ENCODE results near the gene SLC8A1.

Gene SLC8A1

GRCh38 chr2:40261042-40261441 is 190.8 kb downstream of the SLC8A1 start:
- DNase-seq = no peak

DNA sequence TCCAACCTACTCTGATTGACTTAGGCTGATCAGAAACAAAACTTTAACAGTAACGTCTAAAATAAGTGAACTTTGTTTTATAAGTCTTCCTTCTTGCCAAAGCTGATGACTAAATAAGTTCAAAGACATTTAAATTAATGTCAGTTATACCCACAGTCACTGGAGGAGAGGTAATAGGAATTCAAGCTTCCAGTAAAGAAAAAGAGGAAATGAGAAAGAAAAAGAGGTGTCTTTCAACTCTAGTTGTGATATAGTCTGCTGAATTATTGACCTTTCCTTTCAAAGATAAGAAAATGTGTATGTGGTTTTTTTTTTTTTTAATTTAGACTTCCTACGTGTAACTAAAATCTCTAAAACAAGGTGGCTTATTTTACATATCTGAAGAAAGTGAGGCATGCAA is 191.5 kb downstream of the SLC8A1 start:
- DNase-seq = no peak

GRCh38 chr2:40259900-40260299 is 192.0 kb downstream of the SLC8A1 start:
- no peak for DNase-seq

DNA sequence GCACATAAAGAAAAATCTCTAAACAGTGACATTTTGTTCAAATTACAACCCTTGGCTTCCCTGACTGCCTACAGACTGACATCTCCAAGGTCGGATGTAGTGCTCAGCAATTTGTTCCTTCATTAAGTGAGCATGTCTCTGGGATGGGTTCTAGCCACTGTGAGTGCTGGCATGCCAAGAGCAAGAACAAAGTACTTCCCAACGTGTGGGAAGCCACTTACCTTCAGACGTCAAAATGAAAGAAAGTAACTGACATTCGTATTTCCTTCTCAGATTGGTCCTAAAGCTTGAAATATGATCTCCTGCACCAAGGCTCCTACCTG is 193.8 kb downstream of the SLC8A1 start:
- no peak for DNase-seq

GRCh38 chr2:40257340-40258134 is 194.4 kb downstream of the SLC8A1 start:
- no peak for DNase-seq

- DNase-seq = no peak
Measured at GRCh38 chr2:40256649-40257048, 195.2 kb downstream of the SLC8A1 start.

GRCh38 chr2:40256008-40256407 is 195.9 kb downstream of the SLC8A1 start:
- DNase-seq = no peak

- DNase-seq = no peak
Measured at GRCh38 chr2:40255103-40255502, 196.8 kb downstream of the SLC8A1 start.

DNA sequence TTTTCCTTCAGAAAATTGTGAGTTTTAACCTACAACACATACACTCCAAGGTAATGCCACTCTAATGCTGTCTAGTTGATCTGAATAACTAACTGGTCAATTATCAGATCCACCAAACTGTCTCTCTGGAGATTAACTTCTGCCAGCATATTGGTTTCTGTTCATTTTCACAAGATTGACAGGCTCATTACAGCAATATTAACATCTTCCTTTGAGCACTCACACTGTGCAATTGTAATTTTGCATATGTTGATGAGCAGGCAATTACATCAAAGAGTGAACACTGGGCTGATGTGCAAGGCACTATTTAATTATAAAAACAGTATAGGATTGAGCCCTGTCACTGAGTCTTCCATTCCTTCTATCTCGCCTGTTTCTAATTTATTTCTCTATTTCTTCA is 197.3 kb downstream of the SLC8A1 start:
- no peak for DNase-seq

DNA sequence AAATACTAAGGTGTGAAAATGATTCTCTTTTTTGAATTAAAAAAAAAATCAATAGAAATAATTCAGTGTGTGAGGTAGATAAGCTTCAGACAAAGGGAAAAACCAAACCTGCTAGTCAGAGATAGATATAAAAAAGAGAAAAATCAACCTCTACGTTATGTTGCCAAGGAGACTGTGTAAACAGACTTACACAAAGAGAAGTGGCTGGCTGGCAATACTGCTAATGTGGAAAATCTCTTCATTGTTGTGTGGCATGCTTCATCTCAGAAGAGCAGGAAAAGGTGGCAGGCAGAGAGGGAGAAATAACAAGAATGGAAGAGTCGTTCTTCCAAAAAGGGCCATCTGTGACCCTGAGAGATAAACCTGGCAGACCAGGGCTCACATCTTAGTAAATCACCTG is 200.8 kb downstream of the SLC8A1 start:
- no peak for DNase-seq

- no peak for DNase-seq
Measured at GRCh38 chr2:40249577-40249976, 202.3 kb downstream of the SLC8A1 start.

DNA sequence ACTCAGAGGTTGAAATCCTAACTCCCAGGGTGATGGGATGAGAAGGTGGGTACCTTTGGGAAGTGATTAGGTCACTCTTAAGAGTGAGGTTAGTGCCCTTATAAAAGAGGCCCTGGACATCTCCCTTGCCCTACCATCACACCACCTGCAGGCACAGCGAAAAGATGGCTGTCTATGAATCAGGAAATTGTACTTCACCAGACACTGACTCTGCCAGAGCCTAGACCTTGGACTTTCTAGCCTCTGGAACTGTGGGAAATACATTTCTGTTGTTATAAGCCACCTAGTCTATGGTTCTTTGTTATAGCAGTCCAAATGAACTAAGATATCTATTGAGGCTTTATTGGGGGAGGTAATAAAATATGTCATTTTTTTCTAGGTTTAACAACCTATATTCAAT is 203.6 kb downstream of the SLC8A1 start:
- DNase-seq = no peak

DNA sequence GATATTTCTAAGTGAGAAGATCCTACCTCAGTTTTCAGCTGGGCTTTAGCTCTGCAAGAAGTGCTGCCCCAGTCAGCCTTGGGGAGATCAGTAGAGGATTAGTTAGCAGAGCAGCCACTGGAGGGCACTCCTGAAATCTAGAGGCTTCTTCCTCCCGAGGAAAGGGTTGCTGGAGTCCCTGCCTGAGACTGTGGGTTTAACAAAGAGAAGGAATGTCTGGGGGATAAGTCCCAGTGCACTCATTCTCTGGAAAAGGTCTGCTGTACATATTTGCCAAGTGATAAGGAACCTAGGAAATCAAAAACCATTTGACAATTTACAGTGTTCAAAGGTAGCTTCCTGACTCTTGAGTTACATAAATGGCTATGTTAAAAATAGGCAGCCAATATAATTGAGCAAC is 207.2 kb downstream of the SLC8A1 start:
- no peak for DNase-seq

DNA sequence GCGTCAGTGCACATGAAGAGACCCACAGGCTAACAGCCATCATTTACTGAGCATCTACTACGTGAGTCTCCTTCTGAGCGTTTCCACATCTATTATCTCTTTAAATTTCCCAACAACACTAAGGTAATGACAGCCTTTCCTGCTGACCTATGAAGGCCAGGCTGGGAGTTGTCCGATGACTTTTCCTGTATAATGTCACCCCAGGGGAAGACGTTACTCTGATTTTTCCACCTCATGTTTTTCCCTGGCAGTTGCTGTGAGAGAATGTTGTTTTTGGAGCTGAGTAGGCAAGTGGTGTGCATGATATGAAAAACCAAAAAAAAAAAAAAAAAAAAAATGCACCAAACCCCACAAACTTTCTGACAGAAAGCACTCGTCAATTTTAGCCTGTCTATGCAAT is 207.6 kb downstream of the SLC8A1 start:
- no peak for DNase-seq

- no peak for DNase-seq
Measured at GRCh38 chr2:40243581-40244187, 208.2 kb downstream of the SLC8A1 start.

DNA sequence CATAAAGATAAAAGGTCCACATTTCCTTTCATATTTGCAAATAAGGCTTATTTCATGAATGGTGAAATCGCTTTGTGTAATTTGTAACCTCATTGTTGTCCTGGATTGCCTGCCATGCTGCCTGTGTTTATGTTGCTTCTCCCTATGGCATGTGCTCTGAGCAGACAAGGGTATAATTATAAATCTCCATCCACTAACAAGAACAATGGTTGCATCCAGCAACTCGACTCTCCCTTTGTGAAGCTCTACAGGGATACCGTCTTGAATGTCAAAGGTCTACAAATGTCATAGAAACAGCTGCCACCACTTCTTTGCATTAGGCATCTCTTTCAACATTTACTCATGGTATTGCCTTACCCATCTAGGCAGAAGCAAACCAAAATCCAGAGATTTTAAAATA is 209.6 kb downstream of the SLC8A1 start:
- no peak for DNase-seq

GRCh38 chr2:40240070-40240469 is 211.8 kb downstream of the SLC8A1 start:
- no peak for DNase-seq

DNA sequence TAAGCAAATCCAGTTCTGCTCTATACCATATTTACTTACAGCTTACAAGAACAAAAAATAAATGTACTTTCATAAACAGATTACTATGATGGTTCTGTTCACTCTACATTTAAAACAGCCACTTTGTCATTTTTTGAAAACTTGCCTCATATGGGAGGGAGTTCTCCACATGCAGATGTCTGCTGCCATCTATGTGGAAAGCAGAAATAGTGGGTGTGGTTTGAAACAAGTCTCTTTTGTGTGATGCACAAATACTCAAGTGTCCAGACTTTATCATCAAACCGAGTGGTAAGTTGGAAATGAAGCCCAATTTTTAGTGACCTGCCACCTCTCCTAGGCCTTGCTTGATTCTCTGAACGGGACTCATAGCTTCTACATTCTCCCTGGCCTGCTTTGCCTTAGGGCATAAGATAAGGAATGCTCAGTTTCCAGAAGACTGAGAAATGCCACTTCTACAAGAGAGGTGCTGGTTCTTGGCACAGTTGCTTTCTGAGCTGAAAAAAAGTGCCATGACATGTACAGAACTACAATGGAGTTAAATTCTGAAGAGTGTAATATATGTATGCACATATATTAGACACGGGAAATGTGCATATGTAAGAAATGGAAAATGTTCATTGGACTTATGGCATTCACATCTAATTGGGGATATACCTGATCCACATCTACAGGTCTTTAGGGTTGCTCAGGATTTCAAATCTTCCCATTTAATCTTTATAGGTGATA is 221.0 kb downstream of the SLC8A1 start:
- no peak for DNase-seq

DNA sequence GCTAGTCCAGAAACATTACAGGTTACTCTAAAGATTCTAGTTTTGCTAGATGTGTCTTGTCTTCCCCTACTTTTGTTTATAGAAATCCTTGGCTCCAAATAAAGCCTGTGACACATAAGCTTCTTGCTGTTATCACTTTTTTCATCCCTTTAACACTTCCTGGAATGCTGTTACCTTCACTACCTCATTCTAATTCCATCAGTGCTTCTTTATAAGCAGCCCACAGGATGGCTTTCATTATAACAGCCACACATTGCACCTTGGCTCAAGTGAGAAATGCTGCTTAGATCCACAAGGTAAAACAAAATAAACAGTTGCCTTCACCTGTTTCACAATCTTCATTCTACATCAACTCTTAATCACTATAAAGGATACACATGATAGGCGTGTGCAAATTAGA is 221.7 kb downstream of the SLC8A1 start:
- DNase-seq = no peak

DNA sequence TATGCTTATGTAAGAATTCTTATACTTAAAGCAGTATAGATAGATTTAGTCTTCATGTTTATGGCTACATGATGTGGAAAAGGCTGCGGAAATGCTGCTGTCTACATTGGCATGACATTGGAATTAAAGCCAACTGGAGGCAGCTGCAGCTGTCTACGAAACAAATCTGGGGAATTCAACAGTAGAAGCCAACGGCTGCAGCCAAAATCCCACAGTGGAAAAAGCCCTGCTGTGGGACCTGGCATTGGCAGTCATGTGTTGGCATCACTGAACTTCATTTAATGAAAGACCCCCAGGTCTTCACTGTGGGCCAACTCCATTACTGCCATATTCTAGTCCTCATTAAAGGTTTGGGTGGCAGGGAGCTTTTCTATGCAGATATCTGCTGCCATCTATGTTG is 223.6 kb downstream of the SLC8A1 start:
- DNase-seq = no peak

DNA sequence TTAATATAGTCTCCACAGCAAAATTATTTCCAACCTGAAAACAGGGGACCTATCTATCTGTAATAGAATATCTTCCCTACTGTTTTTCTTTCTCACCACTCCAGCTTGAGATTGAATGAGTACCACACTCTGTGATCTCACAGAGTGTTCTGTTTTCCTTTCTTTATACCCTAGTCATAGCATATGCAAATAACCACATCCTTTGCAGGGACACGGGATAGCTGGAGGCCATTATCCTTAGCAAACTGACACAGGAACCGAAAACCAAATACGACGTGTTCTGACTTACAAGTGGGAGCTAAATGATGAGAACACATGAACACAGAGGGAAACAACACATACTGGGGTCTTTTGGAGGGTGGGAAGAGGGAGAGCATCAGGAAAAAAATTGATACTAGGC is 224.7 kb downstream of the SLC8A1 start:
- no peak for DNase-seq

DNA sequence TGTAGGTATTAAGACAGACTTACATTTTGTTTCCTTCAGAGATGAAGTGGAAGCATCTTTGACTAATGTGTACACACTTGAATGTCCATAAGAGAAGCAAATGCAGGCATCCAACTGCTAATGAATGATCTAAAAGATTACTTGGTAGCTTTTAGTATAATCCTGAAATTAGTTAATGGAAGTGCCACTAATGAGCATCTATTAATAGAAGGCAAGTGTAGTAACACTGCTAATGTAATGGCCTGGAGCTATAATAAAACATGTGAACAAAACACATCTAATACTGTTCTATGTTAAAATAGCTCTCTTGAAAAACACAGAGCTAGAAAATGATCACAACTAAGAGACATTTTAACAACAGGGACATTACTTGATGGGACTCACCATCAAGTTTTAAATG is 225.3 kb downstream of the SLC8A1 start:
- DNase-seq = no peak

DNA sequence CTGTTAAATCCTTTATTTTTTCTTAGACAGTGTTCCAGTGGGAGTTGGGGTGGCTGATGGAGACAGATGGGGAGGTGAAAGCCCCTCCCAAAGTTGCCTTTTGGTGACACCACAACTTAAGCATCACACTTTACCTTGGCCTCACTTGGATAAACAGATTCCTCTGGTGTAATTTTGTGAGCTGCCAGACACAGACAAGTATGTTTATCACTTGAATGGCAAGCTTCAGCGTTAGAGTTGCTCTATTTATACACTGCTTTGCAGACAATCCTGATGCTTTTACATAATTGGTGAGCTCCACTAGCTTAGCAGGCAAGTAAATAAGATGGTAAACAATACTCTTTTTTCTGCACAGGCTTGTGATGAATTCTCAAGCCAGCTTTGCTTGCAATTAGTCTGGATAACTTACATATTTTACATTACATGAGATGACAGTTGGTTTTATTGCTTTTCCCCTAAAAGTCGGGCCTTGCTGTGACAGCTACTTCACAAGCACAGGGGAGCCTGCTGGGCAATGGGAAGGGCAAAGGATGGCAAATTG is 226.2 kb downstream of the SLC8A1 start:
- DNase-seq = no peak

DNA sequence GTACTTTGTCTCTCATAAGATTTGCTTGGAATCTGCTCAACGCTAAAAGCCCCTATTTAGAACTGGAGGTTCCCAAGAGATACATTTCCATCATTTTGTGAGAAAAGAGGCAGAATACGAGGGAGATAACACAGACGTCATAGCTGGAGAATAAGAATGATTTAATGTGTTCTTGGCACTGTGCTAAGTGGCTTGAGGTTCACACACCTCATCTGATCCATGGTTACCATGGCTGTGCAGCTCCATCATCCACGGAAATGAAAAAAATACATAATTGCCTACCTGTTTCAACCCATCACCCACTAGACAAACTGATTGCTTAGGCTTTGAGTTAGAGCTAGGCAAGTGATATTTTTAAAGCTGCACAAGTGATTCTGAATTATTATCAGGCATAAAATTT is 227.6 kb downstream of the SLC8A1 start:
- DNase-seq = no peak

Data from CD4-positive, alpha-beta T cell treated with Interleukin-21 for 1 hour (primary cell).